GM12878 (cell line): Measurements from ENCODE around the gene NCOA6. TPM values are rescaled to one million over a fixed set of nuclear protein-coding genes. Genes with fewer than 3 reads are reported as not detected.

Source experiments
- ATAC-seq: fragments of 200-7000 bp; cut with Tn5 transposase; 3 replicates; pipeline ENCODE4 v1.9.1; 2020; ENCODE audit warnings: mild to moderate bottlenecking, moderate library complexity
- BruUV-seq: library from RNA; stranded (reverse); fragments of 400-500 nt; replicated peaks from 2 replicates; lab custom pipeline; 2021; lab: Mats Ljungman, UMichigan
- CTCF ChIA-PET: fragments of 300-600 bp; sonication (Branson Sonifier 250); formaldehyde crosslinking; extraction: SDS; loops from one replicate; lab custom pipeline; 2021; ENCODE audit warnings: inconsistent platforms; lab: Yijun Ruan, JAX
- POLR2A ChIA-PET: fragments of 350-600 bp; formaldehyde crosslinking; extraction: SDS; loops from one replicate; lab custom pipeline; 2021; ENCODE audit warnings: inconsistent platforms; lab: Charles Lee
- RAD21 ChIA-PET: fragments of 300-600 bp; sonication (Branson Sonifier 250); formaldehyde crosslinking; loops from one replicate; lab custom pipeline; 2023; ENCODE audit warnings: antibody characterized with exemption; ENCODE audit not compliant: unreplicated experiment; lab: Charles Lee
- SMC1A ChIA-PET: fragments of 300-600 bp; sonication (Branson Sonifier 250); formaldehyde crosslinking; loops from one replicate; lab custom pipeline; 2023; ENCODE audit not compliant: unreplicated experiment, uncharacterized antibody; lab: Charles Lee
- DNase-seq: peaks from one replicate; pipeline ENCODE4 v3.0.0-alpha.2; 2011; ENCODE audit warnings: low read depth, low spot score
- FAIRE-seq: peaks from 3 replicates; lab custom pipeline; 2011; peaks lifted over from hg19 to GRCh38; lab: Jason Lieb, UNC
- H2AFZ ChIP-seq: 2 replicates; pipeline ENCODE4 v1.6.0; 2011; ENCODE audit warnings: low read depth, low read length, control low read depth; ENCODE audit not compliant: control insufficient read depth
- H3K27ac ChIP-seq: 2 replicates; pipeline ENCODE4 v1.5.1; 2011; ENCODE audit warnings: control low read depth; ENCODE audit not compliant: control insufficient read depth, insufficient read depth
- H3K27me3 ChIP-seq, 2 experiments: replicated peaks in 1 of 2; 2 replicates each; pipeline versions ENCODE4 v1.6.0 to v1.6.1; 2011; ENCODE audit warnings: low read length in 1 of 2; ENCODE audit not compliant: control insufficient read depth in 2 of 2, insufficient read depth in 2 of 2
- H3K36me3 ChIP-seq, 2 experiments: 2 replicates each; pipeline ENCODE4 v1.5.1; 2011; ENCODE audit warnings: low read length in 1 of 2; ENCODE audit not compliant: control insufficient read depth in 2 of 2, insufficient read depth in 2 of 2
- H3K4me1 ChIP-seq: 2 replicates; pipeline ENCODE4 v1.6.1; 2011; ENCODE audit warnings: mild to moderate bottlenecking, low read length, moderate library complexity, mixed read lengths; ENCODE audit not compliant: control insufficient read depth, insufficient read depth
- H3K4me2 ChIP-seq: 2 replicates; pipeline ENCODE4 v1.6.0; 2011; ENCODE audit warnings: control low read depth; ENCODE audit not compliant: control insufficient read depth, insufficient read depth
- H3K4me3 ChIP-seq: fragments of 200-600 bp; sonication (generic); 2 replicates; pipeline ENCODE4 v1.5.1; 2016
- H3K79me2 ChIP-seq: 2 replicates; pipeline ENCODE4 v1.6.0; 2011; ENCODE audit warnings: low read length; ENCODE audit not compliant: control insufficient read depth, insufficient read depth
- H3K9ac ChIP-seq: 2 replicates; pipeline ENCODE4 v1.8.0; 2011; ENCODE audit warnings: low read length, control low read depth, mixed read lengths; ENCODE audit not compliant: control insufficient read depth, insufficient read depth
- H3K9me3 ChIP-seq: replicated peaks from 3 replicates; pipeline ENCODE4 v1.5.1; 2011; ENCODE audit warnings: mild to moderate bottlenecking, low read length; ENCODE audit not compliant: control insufficient read depth, insufficient read depth
- H4K20me1 ChIP-seq: 2 replicates; pipeline ENCODE4 v1.6.0; 2011; ENCODE audit not compliant: control insufficient read depth, insufficient read depth
- KLF5 ChIP-seq: fragments of 450-650 bp; IDR thresholded peaks from 2 replicates; pipeline ENCODE4 v1.6.1; 2014; ENCODE audit warnings: mild to moderate bottlenecking; ENCODE audit not compliant: partially characterized antibody
- NFYA ChIP-seq: IDR thresholded peaks from 2 replicates; pipeline ENCODE4 v1.6.1; 2011; ENCODE audit warnings: low read depth, mild to moderate bottlenecking, low read length, improper control_type of control experiment, borderline replicate concordance
- SMAD1 ChIP-seq: fragments of 450-650 bp; IDR thresholded peaks from 2 replicates; pipeline ENCODE4 v1.6.1; 2018; ENCODE audit warnings: mild to moderate bottlenecking, low read depth; ENCODE audit not compliant: partially characterized antibody
- TBL1XR1 ChIP-seq: IDR thresholded peaks from 2 replicates; pipeline ENCODE4 v1.6.1; 2012; ENCODE audit warnings: low read depth, low read length, improper control_type of control experiment
- ZBTB11 ChIP-seq: fragments of 450-650 bp; formaldehyde crosslinking; IDR thresholded peaks from 2 replicates; pipeline ENCODE4 v1.5.0; 2022; ENCODE audit warnings: mild to moderate bottlenecking, missing genetic modification characterization
- WGBS: methylation state at CpG from one replicate; pipeline ENCODE4 v1.1.6; 2016; ENCODE audit warnings: low lambda C conversion rate; ENCODE audit not compliant: insufficient replicate concordance, insufficient coverage; ENCODE audit errors: missing lambda C conversion rate; 5-methylcytosine and 5-hydroxymethylcytosine counted together
- in situ Hi-C: fragments of 300-500 bp; cut with MboI; formaldehyde crosslinking; loops from 9 replicates; pipeline ENCODE4 v1.14.3; 2018; ENCODE audit warnings: mixed read lengths
- intact Hi-C: fragments of 100-400 bp; cut with micrococcal nuclease; formaldehyde crosslinking; loops from one replicate; pipeline ENCODE4 v1.14.2; 2022; ENCODE audit not compliant: unreplicated experiment
- polyA plus RNA-seq, 11 experiments: library from polyadenylated mRNA; depleted of rRNA in 4 of 11; unstranded in 6 of 11; stranded (reverse) in 5 of 11; fragments of >200 nt; fragmentation: Nextera tagmentation in 4 of 11; fragmentation: Illumina TruSeq in 1 of 11; extraction: Ambion mirVana in 4 of 11; extraction: Trizol in 1 of 11; gene quantifications; 1 replicate in 1 of 11; 2 replicates in 10 of 11; pipeline versions ENCODE4 v1.2.1 to v1.2.3, GENCODE V29; 2011 to 2016; ENCODE audit warnings: inconsistent platforms in 2 of 11, missing spikeins in 2 of 11, low read depth in 1 of 11
- total RNA-seq, 4 experiments: library from RNA; depleted of rRNA in 3 of 4; stranded (reverse); fragments of >200 nt in 3 of 4; fragmentation: Illumina TruSeq in 1 of 4; extraction: Trizol in 1 of 4; gene quantifications; 2 replicates each; pipeline versions ENCODE4 v1.2.1 to v1.2.3, GENCODE V29; 2013 to 2021

The NCOA6 gene
- total and polyA plus RNA-seq, 10 of the 15 experiments (the other 5 are each of a cell fraction or from before 2014, with no cell fraction given): 6.1 to 20.6 (median 12.6) TPM

- TF ChIP-seq ZBTB11 (CRISPR knock-in tag): no peak
Observed at GRCh38 chr20:34693414-34693813, 132.0 kb downstream of the NCOA6 start (continued).

- Histone ChIP-seq H3K4me2 (no peak overlapping the region), H3K27me3 (no peaks in the 10 kb centered on the region), H4K20me1 (no peaks in the 10 kb centered on the region), H3K27ac (no peak overlapping the region), H2AFZ (no peak overlapping the region), H3K4me1 (no peaks in the 10 kb centered on the region), H3K9ac (no peak overlapping the region), H3K36me3 (no peaks in the 10 kb centered on the region), H3K9me3 (no peaks in the 10 kb centered on the region), H3K79me2 (no peaks in the 10 kb centered on the region), H3K4me3 (no peak overlapping the region)
- in situ Hi-C loops: no loop called here
- DNase-seq (no peak), FAIRE-seq (no peak), ATAC-seq (no peak)
- ChIA-PET RAD21 (no interaction called here), POLR2A (no interaction called here), CTCF (interaction anchor here (1.3 to 1.5 kb wide), 2 partner anchors 11 to 76 kb away, joined by 3 read pairs; no protein-coding TSS in a partner anchor), SMC1A (interaction anchor here (1.0 to 1.1 kb wide), 2 partner anchors 12 to 78 kb away, joined by 3 read pairs; partner anchors contain the start of gene TP53INP2)
- no TSS peak for BruUV-seq
- no peak for TF ChIP-seq KLF5
- no peak for TF ChIP-seq SMAD1
- no peak for TF ChIP-seq TBL1XR1
- TF ChIP-seq NFYA: no peak
- 41% methylated on average over 3 of the region's 3 CpGs for WGBS
- intact Hi-C loops: no loop called here
Observed at GRCh38 chr20:34691838-34692237, 133.6 kb downstream of the NCOA6 start.
